Loucy (cell line): ENCODE results near the gene UPK1B.

Experiments
- H2AFZ ChIP-seq: fragments of 200-600 bp; sonication (generic); 2 replicates; pipeline ENCODE4 v1.6.0; 2016; ENCODE audit warnings: antibody characterized with exemption, mild to moderate bottlenecking, low read length, moderate library complexity
- H3F3A ChIP-seq: fragments of 200-600 bp; 2 replicates; pipeline ENCODE4 v1.6.0; 2016; ENCODE audit warnings: antibody characterized with exemption, low read depth, mild to moderate bottlenecking
- H3K27me3 ChIP-seq: fragments of 200-600 bp; sonication (generic); 2 replicates; pipeline ENCODE4 v1.6.1; 2014; ENCODE audit warnings: low read length, mild to moderate bottlenecking; ENCODE audit not compliant: insufficient read depth, poor library complexity, severe bottlenecking
- H3K36me3 ChIP-seq: fragments of 200-600 bp; sonication (generic); 2 replicates; pipeline ENCODE4 v1.6.1; 2016; ENCODE audit warnings: low read length; ENCODE audit not compliant: insufficient read depth
- H3K4me1 ChIP-seq: fragments of 200-600 bp; sonication (generic); 2 replicates; pipeline ENCODE4 v1.5.1; 2014; ENCODE audit warnings: low read length, mild to moderate bottlenecking; ENCODE audit not compliant: insufficient read depth, poor library complexity, severe bottlenecking
- H3K4me2 ChIP-seq: fragments of 200-600 bp; sonication (generic); 2 replicates; pipeline ENCODE4 v1.6.0; 2014; ENCODE audit warnings: antibody characterized with exemption, low read length, low read depth, mild to moderate bottlenecking; ENCODE audit not compliant: poor library complexity, severe bottlenecking
- H3K4me3 ChIP-seq: fragments of 200-600 bp; sonication (generic); 2 replicates; pipeline ENCODE4 v1.5.1; 2014; ENCODE audit warnings: low read length, mild to moderate bottlenecking, mixed read lengths; ENCODE audit not compliant: poor library complexity, severe bottlenecking
- H3K79me2 ChIP-seq: fragments of 200-600 bp; sonication (generic); 2 replicates; pipeline ENCODE4 v1.6.1; 2014; ENCODE audit warnings: low read length; ENCODE audit not compliant: insufficient read depth
- H3K9ac ChIP-seq: fragments of 200-600 bp; sonication (generic); 2 replicates; pipeline ENCODE4 v1.6.0; 2014; ENCODE audit warnings: mild to moderate bottlenecking, low read depth, low read length, moderate library complexity; ENCODE audit not compliant: poor library complexity, severe bottlenecking
- H3K9me2 ChIP-seq: fragments of 200-600 bp; sonication (generic); replicated peaks from 2 replicates; pipeline ENCODE4 v1.6.1; 2016; ENCODE audit warnings: low read depth, low read length, mixed read lengths
- H3K9me3 ChIP-seq: fragments of 200-600 bp; sonication (generic); 2 replicates; pipeline ENCODE4 v1.6.1; 2014; ENCODE audit warnings: mild to moderate bottlenecking, antibody characterized with exemption, low read length, low read depth; ENCODE audit not compliant: insufficient read depth
- H4K20me1 ChIP-seq: fragments of 200-600 bp; sonication (generic); 2 replicates; pipeline ENCODE4 v1.6.0; 2014; ENCODE audit warnings: antibody characterized with exemption, low read length, mild to moderate bottlenecking; ENCODE audit not compliant: insufficient read depth, poor library complexity, severe bottlenecking
- EZH2phosphoT487 ChIP-seq: fragments of 200-600 bp; IDR thresholded peaks from 2 replicates; pipeline ENCODE4 v1.6.1; 2018; ENCODE audit warnings: antibody characterized with exemption, mild to moderate bottlenecking, moderate library complexity, borderline replicate concordance
- TF ChIP-seq, protein P1 (sequence below): fragments of 200-600 bp; sonication (generic); conservative IDR thresholded peaks from 2 replicates; pipeline ENCODE4 v1.5.1; 2014; ENCODE audit warnings: mild to moderate bottlenecking, antibody characterized with exemption, low read length

Gene UPK1B

DNA sequence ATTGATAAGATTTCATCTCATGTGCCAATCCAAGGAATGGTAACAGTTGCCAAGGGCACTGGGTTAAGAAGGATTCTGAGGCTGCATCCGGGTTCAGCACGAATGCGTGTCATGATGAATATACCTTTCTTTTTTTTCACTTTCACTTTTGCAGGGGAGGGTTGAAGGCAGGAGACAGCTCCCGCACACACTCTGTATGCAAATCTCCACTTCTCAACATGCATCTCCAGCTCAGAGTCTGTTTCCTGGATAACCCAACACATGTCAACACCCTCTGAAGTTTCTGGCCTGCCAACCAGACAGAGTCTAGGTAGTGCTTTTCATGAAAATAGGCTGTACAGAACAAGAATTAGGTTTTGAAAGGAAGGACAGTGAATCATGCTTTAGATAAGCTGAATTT lies 45.7 kb downstream of the UPK1B start:
- TF ChIP-seq, protein P1, sequence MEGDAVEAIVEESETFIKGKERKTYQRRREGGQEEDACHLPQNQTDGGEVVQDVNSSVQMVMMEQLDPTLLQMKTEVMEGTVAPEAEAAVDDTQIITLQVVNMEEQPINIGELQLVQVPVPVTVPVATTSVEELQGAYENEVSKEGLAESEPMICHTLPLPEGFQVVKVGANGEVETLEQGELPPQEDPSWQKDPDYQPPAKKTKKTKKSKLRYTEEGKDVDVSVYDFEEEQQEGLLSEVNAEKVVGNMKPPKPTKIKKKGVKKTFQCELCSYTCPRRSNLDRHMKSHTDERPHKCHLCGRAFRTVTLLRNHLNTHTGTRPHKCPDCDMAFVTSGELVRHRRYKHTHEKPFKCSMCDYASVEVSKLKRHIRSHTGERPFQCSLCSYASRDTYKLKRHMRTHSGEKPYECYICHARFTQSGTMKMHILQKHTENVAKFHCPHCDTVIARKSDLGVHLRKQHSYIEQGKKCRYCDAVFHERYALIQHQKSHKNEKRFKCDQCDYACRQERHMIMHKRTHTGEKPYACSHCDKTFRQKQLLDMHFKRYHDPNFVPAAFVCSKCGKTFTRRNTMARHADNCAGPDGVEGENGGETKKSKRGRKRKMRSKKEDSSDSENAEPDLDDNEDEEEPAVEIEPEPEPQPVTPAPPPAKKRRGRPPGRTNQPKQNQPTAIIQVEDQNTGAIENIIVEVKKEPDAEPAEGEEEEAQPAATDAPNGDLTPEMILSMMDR = no peak
- no peak for TF ChIP-seq EZH2phosphoT487

DNA sequence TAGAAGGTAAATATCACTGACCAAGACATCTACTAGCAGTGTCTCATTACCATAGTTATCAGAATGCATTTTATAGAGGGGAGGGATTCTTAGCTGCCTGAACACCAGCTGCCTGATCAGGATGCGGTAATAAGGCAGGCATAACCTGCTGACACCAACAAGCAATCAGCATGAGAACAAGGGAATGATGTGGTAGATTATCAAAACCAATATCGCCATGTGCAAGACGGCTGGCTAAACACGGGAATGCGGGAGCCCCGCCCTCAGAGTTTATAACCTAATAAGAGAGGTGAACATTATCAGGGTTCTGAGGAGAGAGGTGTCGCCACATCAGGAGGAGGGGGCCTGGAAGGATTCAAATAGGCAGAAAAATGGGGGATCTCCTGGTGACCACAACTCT lies 46.8 kb downstream of the UPK1B start:
- Histone ChIP-seq H3K9me3 (no peaks in the 10 kb centered on the region), H3K27me3 (no peaks in the 10 kb centered on the region), H2AFZ (no peak overlapping the region), H3K4me1 (no peaks in the 10 kb centered on the region), H3K9ac (no peak overlapping the region), H4K20me1 (no peaks in the 10 kb centered on the region), H3K79me2 (no peaks in the 10 kb centered on the region), H3K9me2 (no peaks in the 10 kb centered on the region), H3K4me3 (no peak overlapping the region), H3K4me2 (no peak overlapping the region), H3F3A (no peaks in the 10 kb centered on the region), H3K36me3 (peaks cover 63% of the 10 kb centered on the region)
- TF ChIP-seq EZH2phosphoT487 = no peak
- TF ChIP-seq, protein P1 = no peak

More for the DNA sequence above, 45.7 kb downstream of the UPK1B start:
- H3K4me3 ChIP-seq = no peak overlapping the region
- peaks cover 63% of the 10 kb centered on the region for H3K36me3 ChIP-seq
- no peak overlapping the region for H3K9ac ChIP-seq
- no peaks in the 10 kb centered on the region for H3K27me3 ChIP-seq
- H3K4me2 ChIP-seq = no peak overlapping the region
- H4K20me1 ChIP-seq = no peaks in the 10 kb centered on the region
- H2AFZ ChIP-seq = no peak overlapping the region
- H3K79me2 ChIP-seq = no peaks in the 10 kb centered on the region
- no peaks in the 10 kb centered on the region for H3K9me2 ChIP-seq
- no peaks in the 10 kb centered on the region for H3K9me3 ChIP-seq
- no peaks in the 10 kb centered on the region for H3K4me1 ChIP-seq
- no peaks in the 10 kb centered on the region for H3F3A ChIP-seq

DNA sequence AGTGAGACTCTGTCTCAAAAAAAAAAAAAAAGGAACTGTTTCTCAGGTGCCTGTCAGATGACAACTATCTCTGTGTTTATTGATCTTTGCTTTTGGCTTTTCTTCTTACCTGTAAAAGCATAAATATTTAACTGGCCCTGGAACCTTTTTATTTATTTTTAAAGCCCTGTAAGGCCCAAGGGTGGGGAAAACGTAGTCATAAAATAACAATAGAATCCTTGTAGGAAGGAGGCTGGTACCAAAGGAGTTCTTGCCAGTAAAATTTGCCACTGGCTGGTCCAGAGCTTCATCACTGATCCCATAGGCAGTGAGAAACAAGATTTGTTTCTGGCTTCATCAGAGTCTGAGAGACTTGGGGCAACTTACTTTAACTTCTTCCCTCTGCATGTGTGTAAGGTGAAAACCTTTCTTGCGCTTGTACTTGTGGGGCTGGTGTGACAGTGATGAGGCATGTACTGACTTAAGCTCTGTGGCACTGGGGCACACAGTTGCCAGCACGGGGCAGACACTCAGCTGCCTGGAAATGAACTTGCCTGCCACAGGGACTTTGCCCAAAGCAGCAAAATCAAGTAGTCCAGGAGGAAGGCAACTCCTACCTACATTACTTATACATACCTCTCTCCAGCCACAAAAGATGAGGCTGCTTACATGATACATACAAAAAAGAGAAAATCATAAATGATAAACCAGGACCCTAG lies 47.7 kb downstream of the UPK1B start:
- TF ChIP-seq, protein P1 = no peak
- TF ChIP-seq EZH2phosphoT487 = no peak

More for the DNA sequence above, 47.7 kb downstream of the UPK1B start:
- Histone ChIP-seq H3F3A (no peaks in the 10 kb centered on the region), H3K4me1 (no peaks in the 10 kb centered on the region), H3K36me3 (peaks cover 58% of the 10 kb centered on the region), H3K9ac (no peak overlapping the region), H3K4me2 (no peak overlapping the region), H3K9me2 (no peaks in the 10 kb centered on the region), H3K27me3 (no peaks in the 10 kb centered on the region), H4K20me1 (no peaks in the 10 kb centered on the region), H3K9me3 (no peaks in the 10 kb centered on the region), H3K4me3 (no peak overlapping the region), H3K79me2 (no peaks in the 10 kb centered on the region), H2AFZ (no peak overlapping the region)
